Right hindlimb (tissue), 1 donor: Measurements from ENCODE around the gene RAB31.
A peak's percentile ranks its signal among the peaks of the same experiment; 100 is the strongest.
"Not testable (repeated sequence)": the region's sequence is repeated elsewhere in the genome, so short reads cannot be mapped to it uniquely, and the experiment has no call there.

Source experiments
- DNase-seq: peaks from one replicate; pipeline ENCODE4 v3.0.0-alpha.2; 2018

The RAB31 gene

GRCh38 chr18:9708057-9708433, at the start of gene RAB31:
Gene RAB31, plus strand, starts transcription at chr18:9708301. Its CDS starts 105 bp downstream, at chr18:9708406.
- DNase-seq, result peak; percentile 89

- DNase-seq, result no peak
Measured at GRCh38 chr18:9659499-9660375, 48.4 kb upstream of the RAB31 start.

- DNase-seq, result no peak
Measured at GRCh38 chr18:9661564-9661963, 46.5 kb upstream of the RAB31 start.

- no peak for DNase-seq
Measured at GRCh38 chr18:9663377-9663776, 44.7 kb upstream of the RAB31 start.

GRCh38 chr18:9665314-9665713, 42.8 kb upstream of the RAB31 start:
- no peak for DNase-seq

- no peak for DNase-seq
Measured at GRCh38 chr18:9666548-9666947, 41.6 kb upstream of the RAB31 start.

GRCh38 chr18:9669016-9669415, 39.1 kb upstream of the RAB31 start:
- no peak for DNase-seq

GRCh38 chr18:9671214-9671613, 36.9 kb upstream of the RAB31 start:
- no peak for DNase-seq

GRCh38 chr18:9673296-9674251, 34.5 kb upstream of the RAB31 start:
- no peak for DNase-seq

- not testable (repeated sequence) for DNase-seq
Measured at GRCh38 chr18:9678216-9678615, 29.9 kb upstream of the RAB31 start.

- DNase-seq, result no peak
Measured at GRCh38 chr18:9679125-9679524, 29.0 kb upstream of the RAB31 start.

- DNase-seq, result no peak
Measured at GRCh38 chr18:9681217-9681616, 26.9 kb upstream of the RAB31 start.

GRCh38 chr18:9682572-9682971, 25.5 kb upstream of the RAB31 start:
- DNase-seq, result no peak

- peak; percentile 59 for DNase-seq
Measured at GRCh38 chr18:9683418-9684396, 24.4 kb upstream of the RAB31 start.

GRCh38 chr18:9684881-9685614, 23.1 kb upstream of the RAB31 start:
- DNase-seq, result peak; percentile 50

GRCh38 chr18:9685615-9685890, 22.5 kb upstream of the RAB31 start:
- no peak for DNase-seq

- DNase-seq, result no peak
Measured at GRCh38 chr18:9688036-9688741, 19.9 kb upstream of the RAB31 start.

GRCh38 chr18:9689253-9689652, 18.8 kb upstream of the RAB31 start:
- DNase-seq, result no peak

- DNase-seq, result no peak
Measured at GRCh38 chr18:9690418-9691188, 17.5 kb upstream of the RAB31 start.

- no peak for DNase-seq
Measured at GRCh38 chr18:9691235-9691634, 16.9 kb upstream of the RAB31 start.
